GM23248 (cell line): ENCODE data around the gene HSD3B1.

ENCODE experiments used
- EZH2 ChIP-seq: fragments of 200-600 bp; sonication (generic); IDR thresholded peaks from 2 replicates; pipeline ENCODE4 v1.6.1; 2018; ENCODE audit warnings: antibody characterized with exemption, mild to moderate bottlenecking; ENCODE audit not compliant: insufficient read depth, poor library complexity, severe bottlenecking
- EZH2phosphoT487 ChIP-seq: fragments of 200-600 bp; sonication (generic); IDR thresholded peaks from 2 replicates; pipeline ENCODE4 v1.6.1; 2018; ENCODE audit warnings: antibody characterized with exemption, moderate library complexity, mild to moderate bottlenecking, low read depth; ENCODE audit not compliant: insufficient read depth

GRCh38 chr1:119547306-119547705 is 40.3 kb downstream of the HSD3B1 start:
- TF ChIP-seq EZH2 (no peak), EZH2phosphoT487 (no peak)
